NCI-H2029 treated with DMSO at 0.1 percent for 48 hours (cell line): Measurements from ENCODE around the gene CTPS1.

Experiments used
- DNase-seq: peaks from one replicate; lab custom pipeline; 2025; lab: John Stamatoyannopoulos, UW

The CTPS1 gene, protein sequence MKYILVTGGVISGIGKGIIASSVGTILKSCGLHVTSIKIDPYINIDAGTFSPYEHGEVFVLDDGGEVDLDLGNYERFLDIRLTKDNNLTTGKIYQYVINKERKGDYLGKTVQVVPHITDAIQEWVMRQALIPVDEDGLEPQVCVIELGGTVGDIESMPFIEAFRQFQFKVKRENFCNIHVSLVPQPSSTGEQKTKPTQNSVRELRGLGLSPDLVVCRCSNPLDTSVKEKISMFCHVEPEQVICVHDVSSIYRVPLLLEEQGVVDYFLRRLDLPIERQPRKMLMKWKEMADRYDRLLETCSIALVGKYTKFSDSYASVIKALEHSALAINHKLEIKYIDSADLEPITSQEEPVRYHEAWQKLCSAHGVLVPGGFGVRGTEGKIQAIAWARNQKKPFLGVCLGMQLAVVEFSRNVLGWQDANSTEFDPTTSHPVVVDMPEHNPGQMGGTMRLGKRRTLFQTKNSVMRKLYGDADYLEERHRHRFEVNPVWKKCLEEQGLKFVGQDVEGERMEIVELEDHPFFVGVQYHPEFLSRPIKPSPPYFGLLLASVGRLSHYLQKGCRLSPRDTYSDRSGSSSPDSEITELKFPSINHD

DNA sequence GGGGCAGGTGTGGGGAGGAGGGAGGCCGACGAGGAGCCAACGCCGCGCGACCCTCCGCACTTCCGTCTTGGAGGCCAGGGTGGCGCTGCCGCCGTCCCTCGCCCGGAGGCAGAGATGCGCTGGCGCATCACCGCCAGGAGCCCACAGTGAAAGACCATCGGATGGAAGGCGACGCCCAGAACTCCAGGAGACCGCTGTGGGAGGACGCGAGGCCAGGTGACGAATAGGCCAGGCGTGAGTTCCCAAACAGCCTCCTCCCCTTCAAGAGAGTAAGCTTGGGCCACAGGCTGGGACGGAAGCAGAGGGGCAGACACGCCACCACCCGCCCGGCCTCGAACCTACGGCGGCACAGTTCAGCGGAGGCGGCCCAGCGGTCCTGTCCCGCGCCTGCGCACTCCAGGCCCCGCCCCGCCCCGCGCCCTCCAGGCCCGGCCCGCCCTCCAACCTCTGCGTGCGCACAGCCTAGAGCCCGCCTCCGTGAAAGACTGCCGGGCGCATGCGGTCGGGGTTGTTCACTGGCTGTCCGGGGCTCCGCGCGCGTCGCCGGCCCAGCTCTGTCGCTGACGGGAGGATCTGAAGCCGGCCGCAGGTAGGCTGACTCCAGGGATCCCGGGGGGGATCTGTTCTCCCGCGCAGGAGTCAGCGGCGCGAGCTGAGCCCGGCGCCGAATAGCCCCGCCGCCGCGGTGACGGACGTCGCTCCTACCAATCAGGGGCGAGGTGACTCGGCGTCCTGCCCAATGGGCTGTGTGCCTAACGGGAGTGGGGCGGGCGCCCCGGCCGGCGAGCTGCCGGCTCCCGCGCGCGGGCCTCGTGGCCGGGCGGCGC is at the start of gene CTPS1:
CTPS1 (plus strand) TSS at position 456 of the 827 bp plus-strand sequence. CDS start 3,595 bp downstream, outside the sequence.
- DNase-seq: peak; percentile 100

- peak; percentile 100 for DNase-seq
These were observed 49.1 kb upstream of the CTPS1 start for GRCh38 chr1:40930174-40930964.

DNA sequence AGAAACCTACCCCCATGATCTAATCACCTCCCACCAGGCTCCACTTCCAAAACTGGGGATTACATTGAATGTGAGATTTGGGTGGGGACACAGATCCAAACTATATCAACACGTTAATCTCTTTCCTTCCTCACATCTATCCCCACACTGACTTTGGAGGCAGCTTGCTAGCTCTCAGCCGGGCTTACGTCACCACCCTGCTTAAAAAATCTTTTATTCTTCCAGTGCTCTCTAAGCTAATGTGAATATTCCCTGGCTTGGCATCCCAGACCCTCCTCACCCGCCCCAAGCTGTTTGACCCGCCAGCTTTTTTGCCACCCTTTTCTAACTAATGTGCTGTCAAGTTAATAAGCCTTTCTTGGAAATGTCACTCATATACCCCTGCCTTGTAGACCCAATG is 47.9 kb upstream of the CTPS1 start:
- DNase-seq: no peak

- DNase-seq: no peak
These were observed 47.5 kb upstream of the CTPS1 start for GRCh38 chr1:40932006-40932405.

DNA sequence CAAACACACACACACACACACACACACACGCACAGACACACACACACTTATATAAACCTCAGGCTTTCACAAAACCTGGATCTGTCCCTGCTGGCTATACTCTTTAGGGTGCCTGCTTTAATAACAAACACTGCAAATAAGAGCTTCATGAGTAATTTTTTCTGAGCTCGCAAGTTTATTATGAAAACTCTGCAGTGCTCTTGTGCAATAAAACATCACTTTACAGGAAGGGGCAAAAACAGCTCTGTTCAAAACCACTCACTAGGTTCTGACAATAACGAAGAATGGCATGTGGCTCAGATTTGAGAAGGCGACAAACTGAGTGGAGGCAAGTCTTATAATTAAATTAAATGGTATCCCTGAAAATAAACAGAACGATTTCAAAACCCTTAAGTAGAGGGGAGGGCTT is 42.6 kb upstream of the CTPS1 start:
- DNase-seq: no peak

GRCh38 chr1:40938393-40938792 is 41.1 kb upstream of the CTPS1 start:
- DNase-seq: no peak

DNA sequence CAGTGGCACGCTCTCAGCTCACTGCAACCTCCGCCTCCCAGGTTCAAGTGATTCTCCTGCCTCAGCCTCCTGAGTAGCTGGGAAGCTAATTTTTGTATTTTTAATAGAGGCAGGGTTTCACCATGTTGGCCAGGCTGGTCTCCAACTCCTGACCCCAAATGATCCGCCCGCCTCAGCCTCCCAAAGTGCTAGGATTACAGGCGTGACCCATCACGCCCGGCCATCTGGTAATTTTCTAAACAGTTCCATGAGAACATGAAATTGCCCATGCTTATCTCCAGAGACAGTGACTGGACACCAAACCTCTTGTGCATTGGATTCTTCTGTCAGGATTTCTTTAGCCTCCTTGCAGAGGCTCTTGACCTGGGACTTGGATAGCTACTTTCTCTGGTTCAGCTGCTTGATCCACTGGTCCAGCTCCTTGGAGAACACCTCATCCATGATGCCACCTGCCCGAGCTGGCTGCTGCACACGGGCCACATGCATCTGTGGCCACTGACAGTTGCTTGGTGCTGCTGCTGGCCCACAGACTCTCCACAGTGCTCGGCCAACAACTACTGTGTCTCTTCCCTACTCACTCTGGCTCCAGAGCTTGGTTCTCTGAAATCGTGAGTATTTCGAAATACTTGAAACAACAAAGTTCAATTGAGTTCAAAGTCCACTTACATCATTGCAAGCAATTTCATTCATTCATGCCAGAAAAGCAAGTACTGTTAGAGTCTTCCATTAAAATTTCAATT is 40.0 kb upstream of the CTPS1 start:
- no peak for DNase-seq

GRCh38 chr1:40944326-40944725 is 35.2 kb upstream of the CTPS1 start:
- no peak for DNase-seq

DNA sequence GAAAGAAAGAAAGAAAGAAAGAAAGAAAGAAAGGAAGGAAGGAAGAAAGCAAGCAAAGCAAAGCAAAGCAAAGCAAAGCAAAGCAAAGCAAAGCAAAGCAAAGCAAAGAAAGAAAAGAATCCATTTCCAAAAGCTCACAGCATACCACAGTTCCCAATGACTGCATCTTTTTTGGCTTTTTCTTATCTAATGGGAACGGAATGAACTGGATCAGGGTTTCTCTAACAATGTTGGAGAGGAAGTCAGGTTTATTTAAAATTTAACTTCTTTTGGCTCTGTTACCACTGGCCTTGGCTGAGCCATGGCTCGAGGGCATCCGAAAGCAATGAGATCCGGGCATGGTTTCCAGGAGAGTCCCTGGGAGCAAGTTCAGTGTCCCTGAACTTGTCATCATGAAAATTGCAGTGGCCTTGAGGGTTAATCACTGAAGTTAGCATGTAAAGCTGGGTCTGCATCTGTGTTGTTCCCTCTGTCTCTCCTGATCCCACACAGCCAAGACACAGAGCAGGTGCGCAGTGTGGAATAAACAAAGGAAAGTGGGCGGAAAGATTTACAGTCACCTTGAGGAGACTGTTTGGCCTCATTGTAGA is 34.6 kb upstream of the CTPS1 start:
- no peak for DNase-seq

- DNase-seq: no peak
These were observed 34.0 kb upstream of the CTPS1 start for GRCh38 chr1:40945491-40945973.

- peak; percentile 89 for DNase-seq
These were observed 30.6 kb upstream of the CTPS1 start for GRCh38 chr1:40948741-40949443.

DNA sequence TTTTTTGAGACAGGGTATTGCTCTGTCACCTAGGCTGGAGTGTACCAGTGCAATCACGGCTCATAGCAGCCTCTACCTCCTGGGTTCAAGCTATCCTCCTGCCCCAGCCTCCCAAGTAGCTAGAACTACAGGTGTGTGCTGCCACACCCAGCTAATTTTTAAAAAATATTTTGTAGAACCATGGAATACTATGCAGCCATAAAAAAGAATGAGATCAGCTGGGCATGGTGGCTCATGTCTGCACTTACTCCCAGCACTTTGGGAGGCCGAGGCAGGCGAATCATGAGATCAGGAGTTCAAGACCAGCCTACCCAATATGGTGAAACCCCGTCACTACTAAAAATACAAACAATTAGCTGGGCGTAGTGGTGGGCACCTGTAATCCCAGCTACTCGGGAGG is 29.9 kb upstream of the CTPS1 start:
- no peak for DNase-seq

DNA sequence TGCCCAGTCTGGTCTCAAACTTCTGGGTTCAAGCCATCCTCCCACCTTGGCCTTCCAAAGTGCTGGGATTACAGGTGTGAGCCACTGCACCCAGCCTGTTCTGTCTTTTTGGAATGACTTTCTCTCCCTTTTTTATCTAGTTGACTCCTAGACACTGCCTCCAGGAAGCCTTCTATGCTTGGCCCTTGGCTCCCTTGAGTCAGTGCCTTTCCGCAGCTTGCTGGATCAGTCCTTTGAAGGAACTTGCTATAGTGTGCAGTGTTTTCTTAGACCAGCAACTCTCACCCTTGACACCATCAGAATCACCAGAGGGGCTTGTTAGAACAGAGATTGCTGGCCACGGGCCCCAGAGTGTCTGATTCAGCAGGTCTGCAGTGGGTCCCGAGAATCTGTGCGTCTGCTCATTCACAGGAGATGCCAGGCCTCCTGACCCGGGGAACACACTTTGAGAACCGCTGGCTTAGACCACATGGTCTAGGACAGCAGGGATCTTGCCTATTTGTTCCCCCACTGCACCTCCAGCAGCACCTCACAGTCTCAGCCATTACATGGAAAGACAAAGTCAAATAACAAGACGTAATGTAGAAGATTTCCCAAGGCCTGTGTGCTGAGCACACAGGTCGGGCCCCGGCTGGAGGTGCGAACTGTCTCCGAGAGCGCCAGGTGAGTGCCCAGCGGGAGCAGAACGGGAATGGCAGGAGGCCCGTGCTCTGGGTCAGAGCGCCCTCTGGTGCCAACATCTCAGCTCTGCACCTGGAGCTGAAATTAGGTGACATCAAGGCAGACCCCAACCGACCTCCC is 27.4 kb upstream of the CTPS1 start:
- DNase-seq: peak; percentile 99

GRCh38 chr1:40952744-40953315 is 26.7 kb upstream of the CTPS1 start:
- DNase-seq: no peak

DNA sequence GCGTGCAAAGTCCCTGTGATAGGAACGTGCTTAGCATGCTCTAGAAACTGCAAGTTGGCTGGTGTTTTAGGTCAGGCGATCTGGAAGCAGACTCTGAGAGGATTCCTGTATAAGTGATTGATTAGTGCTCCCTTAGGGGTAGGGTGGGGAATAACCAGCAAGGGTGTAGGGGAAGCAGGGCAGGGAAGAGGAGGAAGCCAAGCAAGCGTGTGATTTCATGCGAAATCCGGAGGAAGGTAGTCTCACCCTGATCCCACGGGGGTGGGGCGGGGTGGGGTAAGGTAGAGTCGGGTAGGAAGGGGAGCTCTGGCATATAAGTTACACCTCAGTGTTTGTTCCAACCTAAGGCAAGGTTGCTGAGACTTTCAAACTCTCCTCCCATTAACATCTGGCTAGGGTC is 24.9 kb upstream of the CTPS1 start:
- no peak for DNase-seq

GRCh38 chr1:40955266-40955665 is 24.2 kb upstream of the CTPS1 start:
- DNase-seq: no peak

DNA sequence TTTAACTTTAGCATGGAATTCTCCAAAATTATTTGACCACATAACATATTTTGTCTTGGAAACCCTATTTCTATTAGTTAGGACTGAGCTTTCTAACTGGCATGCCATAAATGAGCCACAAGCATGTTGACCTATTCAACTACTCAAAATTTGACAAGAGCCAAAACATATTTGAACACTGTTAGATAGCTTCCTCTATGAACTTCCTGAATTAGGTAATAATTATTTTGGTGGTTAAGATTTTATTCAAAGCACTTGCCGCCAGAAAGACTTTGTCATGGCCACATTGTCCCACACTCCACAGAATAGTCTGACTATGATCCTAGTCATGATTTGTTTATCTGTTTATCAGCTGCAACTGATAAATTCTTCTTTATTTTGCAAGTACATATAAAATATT is 23.1 kb upstream of the CTPS1 start:
- no peak for DNase-seq

- DNase-seq: no peak
These were observed 21.3 kb upstream of the CTPS1 start for GRCh38 chr1:40958210-40958609.

- DNase-seq: no peak
These were observed 14.0 kb upstream of the CTPS1 start for GRCh38 chr1:40965531-40965930.
